HG03039 (cell line): ENCODE results near the gene FER1L5.

Experiments
- ATAC-seq: cut with Tn5 transposase; IDR thresholded peaks from one replicate; pipeline ENCODE4 v1.9.1; 2021; ENCODE audit warnings: mild to moderate bottlenecking, moderate library complexity; ENCODE audit not compliant: unreplicated experiment

Gene FER1L5

GRCh38 chr2:96679848-96680247 lies 37.3 kb downstream of the FER1L5 start:
- ATAC-seq: no peak

GRCh38 chr2:96680561-96681141 lies 38.1 kb downstream of the FER1L5 start:
- no peak for ATAC-seq

DNA sequence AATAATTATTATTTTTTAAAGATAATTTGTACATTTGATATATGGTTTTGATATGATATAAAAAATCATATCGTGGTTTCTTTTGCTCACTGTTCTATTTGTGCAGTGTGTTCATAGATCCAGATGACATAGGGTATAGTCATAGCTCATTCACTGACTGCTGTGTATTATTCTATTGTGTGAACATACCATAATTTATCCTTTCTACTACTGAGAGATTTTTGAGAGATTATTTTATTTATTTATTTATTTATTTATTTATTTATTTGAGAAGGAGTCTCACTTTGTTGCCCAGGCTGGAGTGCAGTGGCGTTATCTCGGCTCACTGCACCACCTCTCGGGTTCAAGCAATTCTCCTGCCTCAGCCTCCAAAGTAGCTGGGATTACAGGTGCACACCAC lies 39.0 kb downstream of the FER1L5 start:
- no peak for ATAC-seq

- ATAC-seq: no peak
Observed at GRCh38 chr2:96683307-96683706, 40.7 kb downstream of the FER1L5 start.

DNA sequence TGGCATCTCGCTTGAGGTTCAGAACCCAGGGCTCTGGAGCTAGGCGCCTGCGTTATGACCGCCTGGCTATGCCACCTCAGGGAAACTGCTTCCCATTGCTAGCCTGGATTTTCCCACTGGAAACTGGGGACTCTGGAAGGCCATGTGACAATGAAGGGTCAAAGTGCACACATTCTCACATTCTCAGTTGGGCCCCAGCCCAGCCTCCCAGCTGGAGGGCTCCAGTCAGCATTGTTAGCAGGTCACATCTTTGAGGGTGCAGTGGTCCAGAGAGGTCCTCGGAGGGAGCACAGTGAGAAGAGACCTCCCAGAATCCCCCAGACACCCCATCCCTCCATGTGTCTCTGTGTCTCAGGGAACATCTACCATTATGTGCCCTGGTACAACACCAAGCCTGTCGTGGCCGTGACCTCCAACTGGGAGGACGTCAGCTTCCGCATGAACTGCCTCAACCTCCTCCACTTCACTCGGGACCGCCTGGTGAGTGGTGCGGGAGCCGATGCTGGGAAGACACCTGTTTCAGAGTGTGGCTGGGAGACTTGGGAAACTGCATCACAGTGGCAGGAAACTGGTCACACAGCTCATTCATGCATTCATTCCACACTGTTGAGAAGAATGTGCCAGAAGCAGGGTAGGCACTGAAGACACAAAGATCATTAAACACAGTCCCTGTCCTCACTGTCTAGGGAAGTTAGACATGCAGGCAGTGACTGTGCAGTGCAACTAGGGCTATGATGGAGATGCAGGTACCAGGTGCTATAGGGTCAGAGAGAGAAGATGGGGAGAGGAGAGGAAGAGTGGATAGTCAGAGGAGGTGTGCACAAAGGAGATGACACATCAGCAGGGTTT lies 41.6 kb downstream of the FER1L5 start:
- ATAC-seq: no peak

DNA sequence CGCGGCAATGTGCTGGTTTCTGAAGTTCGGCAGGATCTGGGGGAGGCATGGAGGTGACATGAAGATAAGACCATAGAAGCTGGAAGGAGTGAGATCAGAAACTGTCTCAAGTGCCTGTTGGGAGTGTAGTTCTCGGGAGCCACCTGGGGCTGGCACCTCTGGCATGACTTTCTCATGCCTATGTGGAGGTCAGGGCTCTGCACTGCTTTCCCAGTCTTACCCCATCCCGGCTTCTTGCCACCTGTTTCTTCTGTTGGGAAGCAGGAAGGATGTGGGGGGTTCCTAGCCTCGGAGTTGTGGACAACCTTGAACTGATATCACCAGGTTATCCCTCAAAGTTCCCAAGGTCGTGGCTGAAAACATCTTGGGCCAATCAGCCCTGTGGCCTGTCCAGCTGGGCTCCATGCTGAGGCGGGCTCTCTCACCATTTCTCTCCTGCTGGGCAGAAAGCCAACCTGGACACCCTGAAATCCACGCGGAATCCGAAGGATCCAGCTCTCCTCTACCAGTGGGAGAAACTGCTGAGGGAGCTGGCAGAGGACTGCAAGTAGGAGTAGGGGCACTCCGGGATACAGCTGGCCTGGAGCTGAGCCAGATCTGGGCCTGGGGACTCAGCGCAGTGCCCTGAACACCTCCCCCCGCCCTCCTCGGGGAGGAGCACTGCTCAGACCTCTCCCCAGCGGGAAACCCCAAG lies 42.5 kb downstream of the FER1L5 start:
- no peak for ATAC-seq

DNA sequence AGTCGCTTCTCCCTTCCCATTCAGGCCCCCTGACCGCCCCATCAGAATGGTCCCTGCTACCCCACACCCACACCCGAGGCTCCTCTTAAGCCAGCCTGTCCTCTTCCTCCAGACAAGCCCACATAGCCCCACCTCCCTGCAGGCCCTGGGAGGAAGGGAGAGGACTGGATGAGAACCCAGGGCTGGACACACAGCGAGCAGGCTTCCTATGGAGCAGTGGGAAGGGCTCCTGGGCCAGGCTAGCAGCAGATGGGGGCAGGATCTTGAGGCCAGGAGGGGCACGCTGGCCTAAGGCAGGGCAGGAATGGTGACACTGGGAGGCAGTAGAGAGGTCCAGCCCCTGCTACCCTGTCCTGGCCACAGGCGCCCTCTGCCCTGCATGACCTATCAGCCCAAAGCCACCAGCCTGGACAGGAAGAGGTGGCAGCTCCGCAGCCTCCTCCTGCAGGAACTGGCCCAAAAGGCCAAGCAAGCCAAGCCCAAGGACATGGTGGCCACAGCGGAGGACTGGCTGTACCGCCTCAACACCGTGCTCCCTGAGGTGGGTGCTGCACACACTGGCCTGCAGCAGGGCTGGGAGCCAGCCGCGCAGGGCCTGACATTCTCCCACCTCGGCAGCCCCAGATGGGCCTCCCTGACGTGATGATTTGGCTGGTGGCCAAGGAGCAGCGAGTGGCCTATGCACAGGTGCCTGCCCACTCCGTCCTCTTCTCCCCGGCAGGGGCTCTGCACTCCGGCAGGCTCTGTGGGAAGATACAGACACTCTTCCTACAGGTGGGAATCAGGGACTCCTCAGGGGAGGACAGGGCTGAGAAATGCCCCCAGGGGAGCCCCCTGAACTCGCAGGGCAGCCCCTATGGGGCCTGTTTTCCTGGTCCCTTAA lies 43.3 kb downstream of the FER1L5 start:
- ATAC-seq: no peak

DNA sequence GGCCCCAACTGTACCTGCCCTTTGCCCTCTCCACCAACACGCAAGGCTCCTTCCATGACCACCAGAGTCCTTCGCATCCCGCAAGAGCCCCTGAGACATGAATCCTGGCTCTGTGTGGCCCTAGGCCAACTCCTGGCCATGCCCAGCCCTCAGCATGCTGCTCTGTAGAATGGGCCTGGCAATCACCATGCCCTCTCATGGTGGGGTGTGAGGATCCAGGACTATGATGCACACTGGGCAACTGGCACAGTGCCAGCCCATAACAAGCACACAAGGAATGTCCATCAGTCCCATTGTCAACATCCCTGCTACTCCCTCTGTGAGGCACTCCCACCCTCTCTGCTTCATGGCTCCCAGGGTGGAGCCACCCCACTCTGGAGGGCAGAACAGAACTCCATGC lies 44.7 kb downstream of the FER1L5 start:
- no peak for ATAC-seq

DNA sequence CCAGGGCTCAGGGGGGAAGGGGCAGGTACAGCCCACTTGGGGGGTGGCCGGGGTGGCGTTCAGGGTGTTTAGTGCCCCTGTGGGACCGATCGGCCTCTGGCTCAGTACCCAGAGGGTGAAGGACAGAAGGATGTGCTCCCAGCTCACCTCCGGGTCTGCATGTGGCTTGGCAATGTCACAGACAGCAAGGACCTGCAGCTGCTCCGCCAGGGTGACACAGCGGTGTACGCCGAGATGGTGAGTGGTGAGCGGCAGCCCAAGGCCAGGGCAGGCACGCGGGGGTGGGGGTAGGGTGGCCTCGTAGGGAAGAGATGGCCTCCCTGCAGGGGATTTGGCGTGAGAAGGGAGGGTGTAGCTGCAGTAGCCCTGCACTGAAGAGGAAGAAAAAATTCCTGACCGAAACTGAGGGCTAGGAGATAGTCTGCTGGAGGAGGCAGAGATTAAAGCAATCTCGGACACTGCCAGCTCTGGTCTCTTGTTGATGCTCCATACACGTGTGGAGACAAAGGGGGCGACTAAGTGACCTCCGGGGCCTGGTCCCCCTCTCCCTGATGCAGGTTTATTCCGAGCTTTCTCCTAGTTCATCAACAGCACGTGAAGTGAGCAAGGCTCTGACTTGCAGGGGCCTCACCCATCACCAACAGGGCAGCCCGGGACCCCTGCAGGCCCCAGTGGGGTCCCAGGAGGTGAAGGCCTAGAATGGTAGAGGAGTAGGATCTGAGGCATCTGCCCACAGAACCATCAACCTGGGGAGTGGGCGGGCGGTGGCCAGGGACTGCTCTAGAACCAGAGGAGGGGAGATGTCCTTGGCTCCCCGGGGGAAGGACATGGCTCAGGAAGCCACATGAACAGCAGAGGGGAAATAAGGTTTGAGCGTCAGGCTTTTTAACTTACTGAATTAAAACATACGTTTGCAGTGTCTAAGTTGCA lies 45.4 kb downstream of the FER1L5 start:
- no peak for ATAC-seq

DNA sequence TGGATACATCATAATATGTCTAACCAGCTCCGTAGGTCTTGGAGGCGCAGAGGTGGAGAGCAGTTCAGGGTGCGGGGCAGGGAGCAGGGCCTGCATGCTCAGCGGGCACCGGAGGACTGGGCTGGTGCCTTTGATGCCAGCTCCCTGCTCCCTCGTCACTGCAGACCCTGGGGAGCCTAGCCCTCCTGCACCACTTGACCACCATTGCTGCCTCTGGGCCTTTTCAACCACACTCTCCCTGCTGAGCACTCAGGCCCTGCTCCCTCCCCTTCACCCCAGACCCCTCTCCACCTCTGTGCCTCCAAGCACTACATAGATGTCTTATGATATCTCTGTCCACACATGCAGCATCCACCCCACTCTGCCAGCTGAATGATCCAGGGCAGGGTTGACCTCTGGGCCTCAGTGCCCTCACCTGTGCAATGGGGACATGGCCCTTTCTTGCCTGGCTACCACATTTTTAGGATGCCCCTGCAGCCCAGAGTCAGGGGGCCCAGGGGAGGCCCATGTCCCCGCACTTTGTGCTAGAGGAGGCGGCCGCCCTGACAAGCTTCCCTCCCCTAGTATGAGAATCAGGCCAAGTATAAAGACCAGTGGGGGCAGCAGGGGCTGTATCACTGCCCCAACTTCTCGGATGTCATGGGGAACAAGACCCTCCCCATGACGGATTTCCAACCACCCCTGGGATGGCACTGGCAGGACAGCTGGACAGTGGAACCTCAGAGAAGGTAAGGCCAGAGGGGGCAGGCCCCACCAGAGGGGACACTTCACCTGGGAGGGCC lies 46.3 kb downstream of the FER1L5 start:
- ATAC-seq: no peak

DNA sequence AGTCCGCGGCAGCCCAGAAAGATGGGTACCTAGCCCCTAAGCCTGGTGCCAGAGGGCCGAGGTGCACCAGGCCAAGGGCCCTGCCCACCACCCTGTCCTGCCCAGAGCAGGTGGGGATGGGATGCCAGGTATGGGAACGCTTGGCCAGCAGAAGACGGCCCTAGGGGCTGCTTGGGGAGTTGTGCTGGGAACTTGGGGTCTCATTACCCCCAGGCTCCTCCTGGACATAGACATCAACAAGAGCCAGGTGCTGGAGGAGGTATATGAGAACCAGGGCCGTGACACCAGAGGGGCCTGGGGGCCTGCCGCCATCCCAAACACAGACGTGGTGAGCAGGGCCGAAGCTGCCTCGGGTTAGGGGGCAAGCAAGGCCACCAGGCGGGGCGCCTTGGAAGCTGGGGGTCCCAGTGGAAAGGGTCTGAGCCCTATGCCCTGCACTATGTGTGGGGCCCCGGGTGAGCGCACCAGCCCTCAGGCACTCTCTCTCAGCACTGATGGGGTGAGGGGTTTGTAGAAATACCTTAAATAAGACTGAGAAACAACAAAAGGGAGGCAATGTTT lies 46.9 kb downstream of the FER1L5 start:
- no peak for ATAC-seq

- ATAC-seq: no peak
Observed at GRCh38 chr2:96690306-96691021, 47.9 kb downstream of the FER1L5 start.

DNA sequence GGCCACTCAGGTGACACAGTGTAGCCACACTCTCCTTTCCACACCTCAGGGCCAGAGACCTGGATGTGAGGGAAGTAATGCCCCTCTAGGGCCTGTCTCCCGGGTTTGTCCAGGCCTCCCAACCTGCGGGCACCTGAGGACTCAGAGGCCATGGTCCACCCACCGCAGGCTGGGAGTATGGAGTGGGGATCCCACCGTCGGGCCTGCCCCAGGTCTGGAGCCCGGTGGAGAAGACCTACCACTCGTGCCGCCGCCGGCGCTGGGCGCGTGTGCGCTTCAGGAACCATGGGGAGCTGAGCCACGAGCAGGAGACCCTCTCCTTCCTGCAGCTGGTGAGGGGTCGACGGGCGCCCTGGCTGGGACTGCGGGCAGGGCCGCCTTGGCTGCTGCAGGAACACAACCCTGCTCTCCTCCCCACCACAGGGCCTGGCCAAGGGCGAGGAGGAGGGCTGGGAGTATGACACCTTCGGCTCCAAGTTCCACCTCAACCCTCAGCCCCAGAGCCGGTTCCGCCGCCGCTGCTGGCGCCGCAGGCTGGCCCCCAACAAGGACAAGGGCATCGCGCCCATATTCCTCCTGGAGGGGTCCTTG lies 48.6 kb downstream of the FER1L5 start:
- no peak for ATAC-seq

- no peak for ATAC-seq
Observed at GRCh38 chr2:96692094-96692971, 49.8 kb downstream of the FER1L5 start.

- no peak for ATAC-seq
Observed at GRCh38 chr2:96693286-96694200, 51.0 kb downstream of the FER1L5 start.

GRCh38 chr2:96694279-96694678 lies 51.7 kb downstream of the FER1L5 start:
- no peak for ATAC-seq
